WTC11 (cell line): Measurements from ENCODE around the gene POTEB3. TPM values are rescaled to one million over a fixed set of nuclear protein-coding genes. Genes with fewer than 3 reads are reported as not detected.
"Not testable (repeated sequence)": the region's sequence is repeated elsewhere in the genome, so short reads cannot be mapped to it uniquely, and the experiment has no call there.

Experiments used
- ATAC-seq: fragments of 200-7000 bp; cut with Tn5 transposase; 2 replicates; pipeline ENCODE4 v1.10.0; 2021; ENCODE audit warnings: mild to moderate bottlenecking, moderate library complexity
- CTCF ChIA-PET: fragments of 300-600 bp; sonication (Branson Sonifier 250); formaldehyde crosslinking; loops from one replicate; lab custom pipeline; 2021; ENCODE audit warnings: antibody characterized with exemption; lab: Charles Lee
- POLR2A ChIA-PET: fragments of 350-600 bp; sonication (Branson Sonifier 250); formaldehyde crosslinking; loops from one replicate; lab custom pipeline; 2021; ENCODE audit warnings: antibody characterized with exemption; lab: Charles Lee
- DNase-seq: peaks from one replicate; pipeline ENCODE4 v3.0.0; 2021; ENCODE audit warnings: low spot score
- H3K27ac Mint-ChIP-seq: 2 replicates; pipeline ENCODE4 v1.8.0; 2021; ENCODE audit warnings: mixed read lengths
- H3K27me3 Mint-ChIP-seq: 2 replicates; pipeline ENCODE4 v1.8.0; 2021; ENCODE audit warnings: low read depth, mild to moderate bottlenecking, moderate library complexity, mixed read lengths
- H3K36me3 Mint-ChIP-seq: 2 replicates; pipeline ENCODE4 v1.8.0; 2021; ENCODE audit warnings: mixed read lengths
- H3K4me1 Mint-ChIP-seq: 2 replicates; pipeline ENCODE4 v1.8.0; 2022; ENCODE audit warnings: mixed read lengths
- H3K4me3 Mint-ChIP-seq: 2 replicates; pipeline ENCODE4 v1.8.0; 2021; ENCODE audit warnings: mild to moderate bottlenecking, moderate library complexity, mixed read lengths
- H3K9me3 Mint-ChIP-seq: 2 replicates; pipeline ENCODE4 v1.8.0; 2021; ENCODE audit warnings: mixed read lengths
- microRNA-seq: library from miRNA; unstranded; fragments of <30 nt; microRNA quantifications from one replicate; pipeline ENCODE4 v1.2.0, GENCODE V29; 2022; ENCODE audit warnings: borderline number of aligned reads
- total RNA-seq: library from RNA; stranded (reverse); gene quantifications from 3 replicates; pipeline ENCODE4 v1.2.3, GENCODE V29; 2021

Gene POTEB3
- total RNA-seq, 1 experiment from 2014 or later: not detected

DNA sequence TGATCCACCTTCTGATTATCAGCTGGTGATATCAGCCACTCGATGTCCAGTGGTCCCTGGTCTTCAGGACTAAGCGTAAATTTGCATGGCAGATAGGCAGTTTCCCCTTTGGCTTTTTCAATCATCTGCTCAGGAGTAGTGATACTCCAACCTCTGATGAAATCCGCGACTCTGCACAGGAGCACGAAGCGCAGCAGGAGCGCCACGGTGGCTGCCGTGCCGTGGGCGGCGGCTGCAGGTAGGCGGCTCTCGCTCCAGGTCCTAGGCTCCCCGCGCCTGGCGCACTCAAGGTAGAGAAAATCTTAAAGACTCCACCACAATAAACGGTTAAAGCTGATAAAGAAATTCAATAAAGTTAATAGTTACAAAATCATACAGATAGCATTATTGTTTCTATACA, 66.6 kb downstream of the POTEB3 start:
- ATAC-seq, H3K27ac Mint-ChIP-seq, H3K4me1 Mint-ChIP-seq, POLR2A ChIA-PET, H3K27me3 Mint-ChIP-seq, H3K4me3 Mint-ChIP-seq, DNase-seq, H3K9me3 Mint-ChIP-seq, CTCF ChIA-PET, H3K36me3 Mint-ChIP-seq: not testable (repeated sequence)

DNA sequence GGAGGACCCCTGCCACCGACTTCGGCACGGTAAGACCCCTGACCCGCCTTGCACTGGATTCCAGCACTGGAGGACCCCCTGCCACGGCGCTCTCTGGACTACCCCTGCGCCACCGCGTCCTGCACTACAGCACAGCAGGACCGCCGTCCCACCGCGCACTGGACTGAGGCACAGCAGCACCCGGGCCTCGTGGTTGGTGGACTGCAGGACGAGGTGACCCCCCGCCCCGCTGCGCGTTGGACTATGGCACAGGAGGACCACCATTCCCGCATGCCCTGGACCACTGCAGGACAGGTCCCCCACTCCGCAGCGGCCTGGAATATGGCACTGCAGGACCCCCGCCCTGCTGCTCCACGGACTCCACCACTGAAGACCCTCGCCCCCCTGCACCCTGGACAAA, 71.1 kb downstream of the POTEB3 start:
- CTCF ChIA-PET, H3K9me3 Mint-ChIP-seq, H3K4me1 Mint-ChIP-seq, ATAC-seq, DNase-seq, POLR2A ChIA-PET, H3K27ac Mint-ChIP-seq, H3K36me3 Mint-ChIP-seq, H3K27me3 Mint-ChIP-seq, H3K4me3 Mint-ChIP-seq: not testable (repeated sequence)

DNA sequence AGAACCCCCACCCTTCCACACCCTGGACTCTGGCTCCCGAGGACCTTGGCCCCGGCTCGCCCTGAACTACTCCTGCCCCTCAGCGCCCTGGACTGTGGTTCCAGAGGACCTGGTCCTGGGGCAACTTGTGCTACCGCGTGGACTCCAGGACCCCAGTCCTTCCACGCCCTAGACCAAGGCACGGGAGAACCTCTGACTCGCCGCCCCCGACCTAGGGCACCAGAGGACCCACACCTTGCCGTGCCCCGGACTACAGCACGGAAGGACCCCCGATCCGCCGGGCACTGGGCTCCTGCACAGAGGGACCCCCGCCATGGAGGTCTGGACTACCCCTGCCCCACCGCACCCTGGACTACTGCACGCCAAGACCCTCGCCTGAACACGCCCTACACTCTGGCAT, 71.7 kb downstream of the POTEB3 start:
- not testable (repeated sequence) for H3K4me1 Mint-ChIP-seq, H3K9me3 Mint-ChIP-seq

More for the DNA sequence above, 71.7 kb downstream of the POTEB3 start:
- DNase-seq, H3K36me3 Mint-ChIP-seq, H3K27me3 Mint-ChIP-seq, H3K4me3 Mint-ChIP-seq, ATAC-seq, CTCF ChIA-PET, POLR2A ChIA-PET, H3K27ac Mint-ChIP-seq: not testable (repeated sequence)

Small RNA genes lying within 50 kb of the gene (microRNA-seq; reads per million reads assigned to microRNA genes)
- gene MIR3118-3: not detected
